HG02884 (cell line): ENCODE data around the gene CCPG1.

Experiments used
- ATAC-seq: cut with Tn5 transposase; IDR thresholded peaks from one replicate; pipeline ENCODE4 v1.9.1; 2021; ENCODE audit warnings: mild to moderate bottlenecking, moderate library complexity; ENCODE audit not compliant: unreplicated experiment

CCPG1 gene

DNA sequence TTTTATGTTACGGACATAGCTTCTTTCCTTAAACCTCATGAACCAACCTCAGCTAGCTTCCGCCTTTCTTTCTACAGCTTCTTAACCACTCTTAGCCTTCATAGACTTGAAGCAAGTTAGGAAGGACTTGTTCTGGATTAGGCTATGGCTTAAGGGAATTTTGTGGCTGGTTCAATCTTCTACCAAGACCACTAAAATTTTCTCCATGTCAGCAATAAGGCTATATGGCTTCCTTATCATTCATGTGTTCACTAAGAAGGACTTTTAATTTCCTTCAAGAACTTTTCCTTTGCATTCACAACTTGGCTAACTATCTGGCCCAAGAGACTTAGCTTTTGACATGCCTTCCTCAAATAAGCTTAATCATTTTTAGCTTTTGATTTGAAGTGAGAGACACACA lies 24.5 kb downstream of the CCPG1 start:
- no peak for ATAC-seq

DNA sequence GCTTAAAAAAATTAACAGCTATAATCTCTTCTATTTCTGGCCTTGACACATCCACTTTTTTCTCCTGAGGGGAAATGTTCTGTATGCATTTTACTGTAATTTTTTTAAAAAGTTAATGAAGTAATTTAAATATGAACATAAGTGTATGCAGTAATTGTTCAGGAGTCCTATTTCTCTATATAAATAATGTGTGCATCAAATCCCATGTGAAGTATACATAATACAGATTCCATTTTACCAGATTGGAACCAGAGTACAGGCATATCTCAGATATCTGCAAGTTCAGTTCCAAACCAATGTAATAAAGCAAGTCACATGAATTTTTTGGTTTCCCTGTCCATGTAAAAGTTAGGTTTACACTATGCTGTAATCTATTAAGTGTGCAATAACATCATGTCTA lies 26.6 kb downstream of the CCPG1 start:
- ATAC-seq = no peak

DNA sequence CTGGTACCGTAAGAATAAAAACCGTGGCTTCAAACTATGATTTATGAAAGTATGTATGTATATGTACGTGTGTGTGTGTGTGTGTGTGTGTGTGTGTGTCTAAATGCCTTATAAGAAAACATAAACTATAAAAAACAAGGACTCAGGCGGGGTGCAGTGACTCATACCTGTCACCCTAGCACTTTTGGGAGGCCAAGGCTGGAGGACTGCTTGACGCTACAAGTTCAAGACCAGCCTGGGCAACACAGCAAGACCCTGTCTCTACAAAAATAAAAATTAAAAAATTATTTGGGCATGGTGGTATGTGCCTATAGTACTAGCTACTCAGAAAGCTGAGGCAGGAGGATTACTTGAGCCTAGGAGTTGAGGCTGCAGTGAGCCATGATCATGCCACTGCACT lies 29.1 kb downstream of the CCPG1 start:
- ATAC-seq = no peak

DNA sequence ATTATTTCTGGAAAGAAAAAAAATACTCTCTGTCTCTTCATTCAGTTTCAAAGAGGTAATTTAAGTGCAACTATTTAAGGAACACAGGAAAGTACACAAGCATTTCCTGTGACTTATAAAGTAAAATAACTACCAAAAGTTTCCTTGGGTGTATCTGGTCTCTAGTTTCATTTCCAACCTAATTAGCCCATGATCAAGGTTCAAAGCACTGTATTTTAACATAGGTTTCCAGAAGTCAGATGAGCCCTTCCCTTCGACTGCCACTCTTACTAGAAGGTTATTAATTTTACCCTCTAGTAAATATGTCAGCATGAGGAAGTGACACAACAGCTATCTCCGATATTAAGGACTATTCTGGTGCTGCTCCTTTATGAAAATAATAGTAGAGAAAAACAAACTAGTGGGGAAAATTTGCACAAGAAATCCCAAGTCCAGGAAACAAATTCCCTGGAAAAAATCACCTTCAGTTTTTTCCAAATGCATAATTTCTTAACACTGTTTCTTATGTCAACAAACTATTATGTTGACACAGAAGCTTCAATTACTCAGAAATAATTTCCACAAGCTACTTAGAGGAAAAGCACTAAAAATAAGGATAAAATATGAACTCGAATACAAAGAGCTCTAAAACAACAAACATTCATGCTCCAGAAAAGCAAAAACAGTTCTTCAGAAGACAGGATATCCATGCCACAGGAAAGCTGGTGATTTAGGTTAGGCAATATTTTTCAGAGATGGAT lies 35.3 kb downstream of the CCPG1 start:
- ATAC-seq = no peak

DNA sequence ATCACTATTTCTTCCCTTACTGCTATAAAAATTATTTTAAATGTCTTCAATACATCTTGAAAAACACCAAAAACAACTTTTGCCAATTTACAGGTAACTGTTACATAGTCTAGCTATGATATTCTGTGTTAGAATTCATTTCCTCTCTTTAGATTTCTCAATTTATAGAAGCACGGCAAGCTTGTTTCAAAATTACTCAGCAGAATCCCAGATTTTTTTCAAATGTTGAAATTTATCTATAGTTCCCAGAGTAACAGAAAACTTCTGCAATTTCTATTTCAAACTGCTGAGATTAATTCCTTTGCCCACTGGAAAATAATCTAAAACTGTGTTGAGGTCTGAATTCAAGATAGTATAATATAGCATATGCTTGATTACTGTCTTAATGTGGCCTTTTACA lies 41.2 kb downstream of the CCPG1 start:
- no peak for ATAC-seq

DNA sequence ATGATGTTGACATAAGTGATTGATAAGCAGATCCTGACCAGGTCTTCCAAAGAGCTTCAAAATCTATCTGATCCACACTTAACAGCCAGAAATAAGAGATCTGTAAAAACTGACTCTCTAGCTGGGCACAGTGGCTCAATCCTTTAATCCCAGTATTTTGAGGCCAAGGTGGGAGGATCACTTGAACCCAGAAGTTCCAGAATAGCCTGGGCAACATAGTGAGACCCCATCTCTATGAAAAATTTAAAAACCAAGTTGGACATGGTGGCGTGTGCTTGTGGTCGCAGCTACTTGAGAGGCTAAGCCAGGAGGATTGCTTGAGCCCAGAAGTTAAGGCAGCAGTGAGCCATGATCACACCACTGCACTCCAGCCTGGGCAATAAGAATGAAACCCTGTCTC lies 45.5 kb downstream of the CCPG1 start:
- no peak for ATAC-seq

DNA sequence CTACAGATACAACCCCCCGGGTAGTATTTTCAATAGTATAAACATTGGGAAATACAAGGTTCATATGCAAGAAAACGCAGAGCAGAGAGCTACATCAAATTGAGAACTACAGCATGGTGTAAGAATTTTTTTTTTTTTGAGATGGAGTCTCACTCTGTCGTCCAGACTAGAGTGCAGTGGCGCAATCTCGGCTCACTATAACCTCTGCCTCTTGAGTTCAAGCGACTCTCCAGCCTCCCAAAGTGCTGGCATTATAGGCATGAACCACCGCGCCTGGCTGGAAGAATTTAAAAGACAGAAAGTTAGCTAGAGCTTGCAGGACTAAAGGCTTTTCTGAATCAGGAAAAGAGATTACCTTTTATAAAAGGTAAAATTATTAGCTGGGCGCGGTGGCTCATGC lies 47.1 kb downstream of the CCPG1 start:
- no peak for ATAC-seq

DNA sequence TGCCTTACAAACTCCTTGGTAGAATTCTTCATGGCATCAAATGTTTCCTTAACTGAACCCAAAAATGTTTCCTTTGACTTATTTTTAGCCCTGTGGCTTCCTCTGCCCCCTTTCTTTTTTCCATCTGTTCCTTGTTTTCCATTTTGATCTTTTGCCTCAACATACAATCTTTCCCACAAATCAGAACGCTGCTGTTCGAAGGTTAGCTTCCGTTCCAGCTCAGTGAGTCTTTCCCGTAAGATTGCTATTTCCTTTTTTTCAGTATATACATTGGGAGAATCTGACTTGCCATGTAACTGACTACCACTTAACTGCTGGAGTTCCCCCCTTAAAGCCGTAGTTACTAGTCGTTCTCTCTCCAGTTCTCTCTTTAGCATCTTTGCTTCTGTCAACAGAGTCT lies 47.9 kb downstream of the CCPG1 start:
- no peak for ATAC-seq

DNA sequence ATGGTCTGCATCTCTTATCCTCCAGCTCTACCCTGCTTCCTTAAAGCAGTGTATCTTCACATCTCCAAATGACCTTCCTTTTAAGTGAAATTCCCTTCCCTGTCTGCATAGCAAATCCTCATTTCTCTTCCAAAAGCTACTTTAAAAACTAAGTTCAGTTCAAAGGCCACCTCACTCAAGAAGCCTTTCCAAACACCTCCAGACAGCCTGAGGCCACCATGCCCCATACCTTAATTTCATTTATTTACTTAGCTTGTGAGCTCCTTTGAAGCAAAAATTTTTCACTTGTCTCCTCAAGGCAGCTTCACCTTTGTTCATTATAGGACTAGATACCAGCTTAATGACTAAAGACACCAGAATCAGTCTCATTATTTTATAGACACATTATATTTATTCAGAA lies 49.7 kb downstream of the CCPG1 start:
- no peak for ATAC-seq

DNA sequence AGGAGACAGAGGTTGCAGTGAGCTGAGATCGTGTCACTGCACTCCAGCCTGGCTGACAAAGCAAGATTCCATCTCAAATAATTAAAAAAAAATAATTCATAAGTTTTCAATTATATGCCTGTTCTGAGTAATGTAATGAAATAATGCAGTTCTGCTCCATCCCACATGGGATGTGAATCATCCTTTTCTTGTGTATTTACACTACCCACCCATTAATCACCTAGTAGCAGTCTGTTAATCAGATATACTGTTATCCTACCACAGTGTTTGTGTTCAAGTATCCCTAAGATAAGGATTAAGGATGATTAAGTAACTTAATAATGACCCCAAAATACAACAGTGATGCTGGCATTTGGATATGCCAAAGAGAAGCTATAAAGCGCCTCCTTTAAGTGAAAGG lies 50.4 kb downstream of the CCPG1 start:
- no peak for ATAC-seq

DNA sequence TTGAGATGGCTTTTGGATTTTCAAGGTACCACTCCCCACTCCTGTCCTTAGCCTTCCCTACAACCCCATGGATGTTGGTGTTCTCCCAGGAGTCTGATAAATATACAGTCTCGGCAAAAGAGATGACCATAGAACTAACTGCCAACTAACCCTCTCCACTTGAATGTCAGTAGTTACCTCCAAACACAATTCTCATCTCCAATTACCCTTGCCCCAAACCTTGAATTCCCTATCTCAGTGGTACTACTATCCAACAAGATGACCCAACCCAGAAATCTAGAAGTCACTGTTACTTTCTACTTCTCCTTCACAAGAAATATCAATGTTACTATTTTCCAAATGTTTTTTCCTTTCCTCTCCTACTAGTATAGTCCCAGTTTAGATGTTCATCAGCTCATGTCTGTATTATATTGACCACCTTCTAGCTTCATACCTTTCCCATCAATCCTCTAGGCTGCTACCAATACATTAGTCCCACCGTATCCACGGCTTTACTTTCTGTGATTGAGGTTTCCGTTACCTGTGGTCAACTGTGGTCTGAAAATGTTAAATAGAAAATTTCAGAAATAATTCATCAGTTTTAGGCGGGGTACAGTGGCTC lies 51.1 kb downstream of the CCPG1 start:
- no peak for ATAC-seq

DNA sequence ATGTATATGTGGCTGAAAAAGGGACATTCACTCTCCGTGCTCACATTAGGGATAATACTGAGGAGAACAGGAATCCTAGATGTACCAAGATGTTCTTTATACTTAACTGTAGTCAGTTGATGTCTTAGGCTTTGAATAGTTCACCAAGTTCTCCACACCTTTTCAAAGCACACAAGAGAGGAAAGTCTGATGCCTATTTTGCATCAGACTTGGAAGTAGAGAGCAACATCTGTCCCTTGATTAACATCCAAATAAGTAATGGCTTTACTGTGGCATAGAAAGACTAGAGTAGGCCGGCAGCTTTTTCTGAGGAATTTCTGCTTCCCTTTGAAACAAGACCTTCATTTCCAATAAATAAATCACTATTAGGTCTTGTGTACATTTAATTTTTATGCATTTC lies 55.1 kb downstream of the CCPG1 start:
- ATAC-seq = no peak

DNA sequence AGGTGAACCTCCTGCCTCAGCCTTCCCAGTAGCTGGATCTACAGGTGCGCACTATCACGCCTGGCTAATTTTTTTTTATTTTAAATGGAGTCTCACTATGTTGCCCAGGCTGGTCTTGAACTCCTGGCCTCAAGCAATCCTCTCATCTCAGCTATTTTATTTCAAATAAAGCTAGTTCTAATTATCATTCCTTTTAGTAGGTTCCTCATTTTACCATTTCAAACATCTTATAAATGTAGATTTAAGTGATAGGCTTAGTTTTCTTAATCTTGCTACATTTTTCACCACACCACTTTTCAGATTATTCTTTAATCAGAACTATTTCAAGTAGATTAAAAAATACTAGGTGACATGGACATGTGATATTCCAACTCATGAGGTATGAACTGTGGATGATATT lies 58.9 kb downstream of the CCPG1 start:
- no peak for ATAC-seq

DNA sequence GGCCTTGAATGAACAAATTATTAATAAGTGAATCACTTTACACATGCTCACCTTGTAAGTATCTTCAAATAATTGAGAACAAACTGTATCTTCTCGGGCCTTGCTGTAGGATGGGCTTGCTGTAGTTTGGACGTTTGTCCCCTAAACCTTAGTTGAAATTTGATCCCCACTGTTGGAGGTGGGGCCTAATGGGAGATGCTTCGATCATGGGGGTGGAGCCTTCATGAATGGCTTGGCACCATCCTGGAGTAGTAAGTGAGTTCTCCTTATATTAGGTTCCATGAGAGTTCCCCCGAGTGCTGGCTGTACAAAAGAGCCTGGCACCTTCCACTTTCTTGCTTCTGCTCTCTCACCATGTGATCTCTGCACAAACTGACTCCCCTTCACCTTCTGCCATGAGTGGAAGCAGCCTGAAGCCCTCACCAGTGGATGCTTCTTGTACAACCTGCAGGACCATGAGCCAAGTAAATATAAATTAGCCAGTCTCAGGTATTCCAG lies 59.8 kb downstream of the CCPG1 start:
- ATAC-seq = no peak

DNA sequence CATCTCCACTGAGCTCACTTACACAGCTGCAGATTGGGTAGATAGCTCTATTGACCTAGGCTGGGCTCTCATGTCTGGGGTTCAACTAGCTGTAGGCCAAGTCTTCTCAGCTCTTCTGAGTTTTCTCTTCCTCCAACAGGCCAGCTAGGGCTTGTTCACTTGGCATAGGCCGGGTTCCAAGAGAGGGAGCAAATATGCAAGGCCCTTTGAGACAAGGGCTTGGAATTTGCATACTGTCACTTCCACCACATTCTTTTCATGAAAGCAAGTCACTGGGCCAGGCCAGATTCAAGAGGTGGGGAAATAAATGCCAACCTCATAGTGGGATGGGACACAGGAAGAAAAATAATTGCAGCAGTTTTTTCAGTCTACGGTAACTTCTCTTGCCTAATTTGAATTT lies 64.0 kb downstream of the CCPG1 start:
- ATAC-seq = no peak

DNA sequence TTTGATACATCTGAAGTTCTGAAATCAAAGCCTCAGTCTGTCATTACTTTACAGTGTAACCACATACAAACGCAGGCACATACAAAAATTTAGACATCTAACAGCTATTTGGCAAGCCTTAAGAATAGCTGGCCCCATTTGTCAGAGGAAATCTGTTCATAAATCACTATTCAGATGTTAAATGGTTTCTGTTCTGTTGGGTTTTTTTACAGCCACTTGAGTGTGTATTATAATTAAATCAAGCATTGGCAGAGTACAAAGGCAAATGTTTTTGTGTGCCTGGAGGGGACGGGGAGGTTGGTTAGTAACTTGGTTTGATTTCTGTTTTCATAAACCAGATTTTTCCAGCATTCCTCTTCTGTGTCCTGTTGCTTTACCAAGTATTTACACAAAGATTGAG lies 65.0 kb downstream of the CCPG1 start:
- no peak for ATAC-seq

DNA sequence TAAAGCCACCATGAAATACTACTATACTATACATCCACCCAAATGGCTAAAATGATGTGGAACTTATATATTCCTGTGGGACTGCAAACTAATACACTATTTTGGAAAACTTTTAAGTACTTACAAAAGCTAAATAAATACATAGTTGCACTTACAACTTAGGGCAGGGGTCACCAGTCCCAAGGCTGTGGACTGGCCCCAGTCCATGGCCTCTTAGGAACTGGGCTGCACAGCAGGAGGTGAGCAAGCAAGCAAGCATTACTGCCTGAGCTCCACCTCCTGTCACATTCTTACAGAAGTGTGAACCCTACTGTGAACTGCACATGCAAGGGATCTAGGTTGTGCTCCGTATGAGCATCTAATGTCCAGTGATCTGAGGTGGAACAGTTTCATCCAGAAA lies 71.0 kb downstream of the CCPG1 start:
- ATAC-seq = no peak

DNA sequence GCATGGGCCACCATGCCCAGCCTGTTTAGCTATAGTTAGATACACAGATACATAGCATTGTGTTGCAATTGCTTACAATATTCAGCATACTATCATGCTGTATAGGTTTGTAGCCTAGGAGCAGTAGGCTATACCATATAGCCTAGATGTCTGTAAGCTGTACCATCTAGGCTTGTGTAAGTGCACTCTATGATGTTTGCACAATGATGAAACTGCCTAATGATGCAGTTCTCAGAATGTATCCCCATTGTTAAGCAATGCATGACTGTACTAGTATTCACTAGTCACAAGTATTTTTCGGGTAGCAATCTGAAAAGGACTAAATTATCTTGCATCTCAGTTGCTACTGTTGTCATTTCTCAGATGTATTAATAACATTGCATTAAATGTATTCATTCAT lies 73.2 kb downstream of the CCPG1 start:
- no peak for ATAC-seq

DNA sequence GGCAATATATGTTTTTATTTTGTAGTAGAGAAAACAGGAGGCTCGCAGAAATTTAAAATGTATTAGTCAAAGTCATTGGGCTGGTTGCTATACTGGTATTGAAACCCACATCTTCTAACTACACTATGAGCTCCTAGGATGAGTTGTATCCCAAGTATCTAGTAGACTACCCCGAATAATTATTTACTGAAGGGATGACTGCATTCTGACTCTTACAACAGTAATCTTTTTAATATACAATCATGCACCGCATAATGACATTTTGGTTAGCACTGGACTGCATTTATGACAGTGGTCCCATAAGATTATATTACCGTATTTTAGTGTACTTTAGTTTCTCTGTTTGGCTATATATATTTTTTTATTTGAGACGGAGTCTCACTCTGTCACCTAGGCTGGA lies 73.8 kb downstream of the CCPG1 start:
- ATAC-seq = no peak

DNA sequence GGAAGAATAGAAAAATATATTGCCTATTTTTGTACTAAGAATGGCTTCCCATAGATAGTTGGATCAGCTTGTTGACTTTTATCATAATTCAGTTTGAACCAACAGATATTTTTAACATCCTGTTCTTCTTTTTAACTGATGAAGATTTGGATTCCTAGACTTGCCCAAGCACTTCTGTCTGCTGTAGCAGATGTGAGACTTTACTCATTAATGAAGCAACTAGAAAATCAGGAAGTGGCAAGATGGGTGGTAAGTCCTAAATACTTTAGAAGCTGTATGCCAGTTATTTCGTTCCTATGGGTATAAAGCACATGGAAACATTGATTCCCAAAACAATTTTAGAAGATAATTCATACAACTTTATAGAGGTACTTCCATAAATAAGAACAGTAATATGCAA lies 80.8 kb downstream of the CCPG1 start:
- ATAC-seq = no peak

DNA sequence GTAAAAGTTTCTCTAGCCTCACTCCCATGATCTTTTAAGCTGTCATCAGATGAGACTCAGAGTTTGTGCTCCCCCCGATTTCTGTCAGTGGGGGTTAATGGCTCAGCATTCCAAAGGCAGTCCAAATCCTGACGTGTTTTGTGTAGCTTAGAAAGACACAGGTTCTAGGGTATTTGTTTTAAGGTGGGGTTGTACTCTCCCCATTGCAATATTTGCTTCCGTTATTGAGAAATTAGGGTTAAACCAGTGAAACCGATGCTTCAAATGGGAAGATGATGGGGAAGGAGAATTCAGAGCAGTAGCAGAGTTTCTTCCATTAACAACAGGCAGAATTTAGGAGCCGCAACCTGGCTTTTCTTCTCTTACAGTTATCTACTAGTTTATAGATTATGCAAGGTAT lies 85.7 kb downstream of the CCPG1 start:
- ATAC-seq = no peak

DNA sequence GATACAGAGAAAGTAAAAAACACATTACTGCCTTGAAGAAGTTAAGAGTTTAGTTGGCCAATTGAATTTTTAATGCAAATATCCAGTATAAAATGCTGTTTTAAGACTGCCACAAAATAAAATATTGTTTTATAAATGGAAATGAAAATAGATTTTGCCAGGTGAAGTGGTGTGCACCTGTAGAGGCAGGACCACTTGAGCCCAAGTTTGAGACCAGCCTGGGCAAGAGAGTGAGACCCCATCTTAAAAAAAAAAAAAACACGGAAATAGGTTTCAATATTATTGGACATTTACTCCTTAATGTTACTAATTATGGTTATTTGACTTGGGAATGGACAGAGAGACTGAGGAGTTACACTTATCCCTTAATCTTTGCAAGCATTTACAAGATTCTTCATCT lies 87.2 kb downstream of the CCPG1 start:
- no peak for ATAC-seq

DNA sequence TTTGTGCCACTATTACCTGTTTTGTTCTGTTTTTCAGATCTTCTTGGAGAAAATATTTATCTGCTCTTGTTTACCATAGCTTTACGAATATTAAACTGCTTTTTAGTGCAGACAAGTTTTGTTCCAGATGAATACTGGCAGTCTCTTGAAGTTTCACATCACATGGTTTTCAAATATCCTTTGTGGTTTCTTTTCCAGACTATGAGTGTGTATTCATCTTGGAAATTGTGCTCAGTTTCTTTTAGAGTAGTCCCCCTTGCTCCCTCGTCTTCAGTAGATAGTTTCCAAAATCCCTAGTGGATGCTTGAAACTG lies 88.0 kb downstream of the CCPG1 start:
- no peak for ATAC-seq
